Measurements from ENCODE around the gene CUX1.

Gene CUX1

DNA sequence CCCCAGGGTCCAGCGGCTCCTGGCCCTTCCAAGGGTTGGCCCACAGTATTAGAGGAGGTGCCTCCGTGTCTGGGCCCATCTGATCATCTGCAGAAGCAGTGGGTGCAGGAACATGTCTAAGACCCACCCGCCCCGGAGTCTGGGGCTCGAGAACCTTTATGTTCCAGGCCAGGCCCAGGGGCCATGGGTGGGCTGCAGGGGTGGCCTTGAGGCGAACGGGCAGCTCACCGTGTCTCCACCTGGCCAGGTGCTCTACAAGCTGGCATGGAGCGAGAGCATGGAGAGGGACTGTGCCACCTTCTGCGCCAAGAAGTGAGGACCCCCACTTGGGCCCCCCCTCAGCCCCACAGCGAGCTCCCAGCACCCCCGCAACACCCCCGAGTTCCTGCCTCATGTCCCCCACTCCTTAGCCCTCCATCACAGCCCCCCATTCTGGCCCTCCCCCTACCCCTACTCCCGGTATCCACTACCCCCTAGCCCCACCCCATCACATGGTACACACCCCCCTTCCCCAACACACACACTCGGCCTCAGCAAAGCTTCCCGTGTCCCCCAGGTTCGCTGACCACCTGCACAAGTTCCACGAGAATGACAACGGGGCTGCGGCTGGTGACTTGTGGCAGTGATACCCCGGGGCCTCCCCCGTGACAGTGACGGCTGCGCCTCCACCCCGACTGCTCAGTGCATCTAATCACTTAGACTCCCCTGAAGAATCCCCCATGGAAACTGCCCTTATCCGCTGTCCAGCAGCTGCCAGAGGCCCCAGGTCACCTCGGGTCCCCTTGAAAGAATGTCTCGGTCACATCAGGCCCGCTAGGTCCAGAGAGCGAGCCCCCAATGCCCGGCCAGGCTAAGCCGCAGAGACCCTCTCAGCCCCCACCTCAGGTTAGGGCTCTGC is 465.3 kb downstream of the CUX1 start:
- TF ChIP-seq, protein P1, sequence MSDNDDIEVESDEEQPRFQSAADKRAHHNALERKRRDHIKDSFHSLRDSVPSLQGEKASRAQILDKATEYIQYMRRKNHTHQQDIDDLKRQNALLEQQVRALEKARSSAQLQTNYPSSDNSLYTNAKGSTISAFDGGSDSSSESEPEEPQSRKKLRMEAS (IDR thresholded peaks at IDR 0.05) = no peak
- TF ChIP-seq EP300 (IDR thresholded peaks at IDR 0.05; ENCODE audit: borderline replicate concordance) = no peak
- TF ChIP-seq, protein P2, sequence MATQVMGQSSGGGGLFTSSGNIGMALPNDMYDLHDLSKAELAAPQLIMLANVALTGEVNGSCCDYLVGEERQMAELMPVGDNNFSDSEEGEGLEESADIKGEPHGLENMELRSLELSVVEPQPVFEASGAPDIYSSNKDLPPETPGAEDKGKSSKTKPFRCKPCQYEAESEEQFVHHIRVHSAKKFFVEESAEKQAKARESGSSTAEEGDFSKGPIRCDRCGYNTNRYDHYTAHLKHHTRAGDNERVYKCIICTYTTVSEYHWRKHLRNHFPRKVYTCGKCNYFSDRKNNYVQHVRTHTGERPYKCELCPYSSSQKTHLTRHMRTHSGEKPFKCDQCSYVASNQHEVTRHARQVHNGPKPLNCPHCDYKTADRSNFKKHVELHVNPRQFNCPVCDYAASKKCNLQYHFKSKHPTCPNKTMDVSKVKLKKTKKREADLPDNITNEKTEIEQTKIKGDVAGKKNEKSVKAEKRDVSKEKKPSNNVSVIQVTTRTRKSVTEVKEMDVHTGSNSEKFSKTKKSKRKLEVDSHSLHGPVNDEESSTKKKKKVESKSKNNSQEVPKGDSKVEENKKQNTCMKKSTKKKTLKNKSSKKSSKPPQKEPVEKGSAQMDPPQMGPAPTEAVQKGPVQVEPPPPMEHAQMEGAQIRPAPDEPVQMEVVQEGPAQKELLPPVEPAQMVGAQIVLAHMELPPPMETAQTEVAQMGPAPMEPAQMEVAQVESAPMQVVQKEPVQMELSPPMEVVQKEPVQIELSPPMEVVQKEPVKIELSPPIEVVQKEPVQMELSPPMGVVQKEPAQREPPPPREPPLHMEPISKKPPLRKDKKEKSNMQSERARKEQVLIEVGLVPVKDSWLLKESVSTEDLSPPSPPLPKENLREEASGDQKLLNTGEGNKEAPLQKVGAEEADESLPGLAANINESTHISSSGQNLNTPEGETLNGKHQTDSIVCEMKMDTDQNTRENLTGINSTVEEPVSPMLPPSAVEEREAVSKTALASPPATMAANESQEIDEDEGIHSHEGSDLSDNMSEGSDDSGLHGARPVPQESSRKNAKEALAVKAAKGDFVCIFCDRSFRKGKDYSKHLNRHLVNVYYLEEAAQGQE (IDR thresholded peaks at IDR 0.05; ENCODE audit: low read depth) = 0 out of 2 replicates have a peak, but pooled peaks have one; percentile 8
- no peak for TF ChIP-seq EGR1 (IDR thresholded peaks at IDR 0.05)
- TF ChIP-seq NFIC (IDR thresholded peaks at IDR 0.05) = no peak
- TF ChIP-seq YY1 (IDR thresholded peaks at IDR 0.05; ENCODE audit: low read depth) = no peak
- no peak for TF ChIP-seq CREB1 (IDR thresholded peaks at IDR 0.05; ENCODE audit: low read depth)

DNA sequence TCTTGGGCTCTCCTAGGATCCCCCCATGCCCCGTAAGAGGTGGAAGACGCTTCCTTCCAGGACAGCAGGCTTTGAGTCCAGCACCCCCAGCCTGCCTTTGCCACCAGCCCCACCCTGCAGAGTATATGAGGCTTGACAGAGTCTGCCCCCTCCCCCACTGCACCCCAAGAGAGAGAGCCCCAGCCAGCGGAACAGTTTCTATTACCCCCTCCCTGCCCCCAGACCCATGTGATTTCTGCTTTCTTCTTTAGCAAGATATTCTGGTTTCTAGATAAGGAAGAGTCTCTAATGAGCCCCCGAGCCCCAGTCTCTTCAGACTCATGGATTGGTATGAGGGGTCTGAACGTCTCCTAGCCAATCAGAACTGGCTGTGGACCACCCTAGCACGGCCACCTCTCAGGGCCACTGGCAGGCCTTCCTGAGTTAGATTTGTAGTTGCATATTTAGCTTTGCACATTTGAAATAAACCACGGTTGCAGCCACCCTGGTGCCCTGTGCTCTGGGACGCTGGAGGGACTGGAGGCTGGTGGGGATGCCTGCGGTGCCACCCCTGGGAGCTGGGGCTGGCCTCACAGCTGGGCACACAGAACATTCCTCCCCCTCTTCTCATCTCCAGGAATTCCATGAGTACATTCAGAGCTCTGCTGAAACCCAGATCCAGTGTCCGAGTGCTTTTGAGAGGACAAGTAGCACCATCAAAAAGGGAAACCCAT is 466.2 kb downstream of the CUX1 start:
- TF ChIP-seq EP300 (IDR thresholded peaks at IDR 0.05; ENCODE audit: borderline replicate concordance) (no peak), TEAD4 (IDR thresholded peaks at IDR 0.05) (no peak), NFIC (IDR thresholded peaks at IDR 0.05) (no peak), TAF1 (IDR thresholded peaks at IDR 0.05; ENCODE audit: low read depth) (no peak), YY1 (IDR thresholded peaks at IDR 0.05; ENCODE audit: low read depth) (no peak), TCF12 (IDR thresholded peaks at IDR 0.05; ENCODE audit: low read depth) (no peak), FOXM1 (IDR thresholded peaks at IDR 0.05; ENCODE audit: borderline replicate concordance, low read depth) (no peak), CREB1 (IDR thresholded peaks at IDR 0.05; ENCODE audit: low read depth) (no peak), EGR1 (IDR thresholded peaks at IDR 0.05) (no peak), ZBTB7A (IDR thresholded peaks at IDR 0.05; ENCODE audit: low read depth) (no peak), CEBPB (IDR thresholded peaks at IDR 0.05) (no peak), RAD21 (IDR thresholded peaks at IDR 0.05; ENCODE audit: low read depth) (no peak)
- TF ChIP-seq, protein P2 (IDR thresholded peaks at IDR 0.05; ENCODE audit: low read depth) = no peak
- TF ChIP-seq, protein P3, sequence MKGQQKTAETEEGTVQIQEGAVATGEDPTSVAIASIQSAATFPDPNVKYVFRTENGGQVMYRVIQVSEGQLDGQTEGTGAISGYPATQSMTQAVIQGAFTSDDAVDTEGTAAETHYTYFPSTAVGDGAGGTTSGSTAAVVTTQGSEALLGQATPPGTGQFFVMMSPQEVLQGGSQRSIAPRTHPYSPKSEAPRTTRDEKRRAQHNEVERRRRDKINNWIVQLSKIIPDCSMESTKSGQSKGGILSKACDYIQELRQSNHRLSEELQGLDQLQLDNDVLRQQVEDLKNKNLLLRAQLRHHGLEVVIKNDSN (IDR thresholded peaks at IDR 0.05) = no peak
- TF ChIP-seq, protein P1 (IDR thresholded peaks at IDR 0.05) = no peak

DNA sequence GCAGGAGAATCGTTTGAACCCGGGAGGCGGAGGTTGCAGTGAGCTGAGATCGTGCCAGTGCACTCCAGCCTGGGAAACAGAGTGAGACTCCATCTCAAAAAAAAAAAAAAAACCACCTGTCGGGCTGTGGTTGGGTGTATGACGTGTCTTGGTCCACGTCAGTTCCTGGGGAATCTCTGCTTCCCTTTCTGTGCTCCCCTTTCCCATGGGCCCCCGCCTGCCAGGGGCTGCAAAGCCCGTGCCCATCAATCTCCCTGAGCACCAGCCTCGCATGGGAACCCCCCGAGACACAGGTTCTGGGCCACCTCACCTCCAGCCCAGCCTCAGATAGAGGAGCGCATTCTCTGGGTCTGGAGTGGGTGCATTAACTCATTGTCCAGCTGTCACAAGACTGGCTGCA is 467.0 kb downstream of the CUX1 start:
- no peak for TF ChIP-seq CREB1 (IDR thresholded peaks at IDR 0.05; ENCODE audit: low read depth)
- TF ChIP-seq, protein P2 (IDR thresholded peaks at IDR 0.05; ENCODE audit: low read depth) = no peak
- TF ChIP-seq EP300 (IDR thresholded peaks at IDR 0.05; ENCODE audit: borderline replicate concordance) = no peak
- no peak for TF ChIP-seq CEBPB (IDR thresholded peaks at IDR 0.05)
- TF ChIP-seq EGR1 (IDR thresholded peaks at IDR 0.05) = no peak
- TF ChIP-seq, protein P3 (IDR thresholded peaks at IDR 0.05) = no peak
- TF ChIP-seq FOXM1 (IDR thresholded peaks at IDR 0.05; ENCODE audit: borderline replicate concordance, low read depth) = no peak
- TF ChIP-seq, protein P1 (IDR thresholded peaks at IDR 0.05) = no peak
